DOHH2 (cell line): ENCODE results near the gene ANK3.
"Not testable (repeated sequence)": the region's sequence is repeated elsewhere in the genome, so short reads cannot be mapped to it uniquely, and the experiment has no call there.

Source experiments
- H3F3A ChIP-seq: fragments of 200-600 bp; sonication (generic), shearing (Covaris generic); 2 replicates; pipeline ENCODE4 v1.6.0; 2016; ENCODE audit warnings: antibody characterized with exemption, mild to moderate bottlenecking; ENCODE audit not compliant: control insufficient read depth, insufficient read depth
- H3K27ac ChIP-seq: fragments of 200-600 bp; sonication (generic); 2 replicates; pipeline ENCODE4 v1.5.1; 2014; ENCODE audit warnings: low read depth, mild to moderate bottlenecking, low read length, moderate library complexity
- H3K27me3 ChIP-seq: fragments of 200-600 bp; sonication (generic); 2 replicates; pipeline ENCODE4 v1.6.1; 2014; ENCODE audit warnings: mild to moderate bottlenecking, low read length, mixed read lengths; ENCODE audit not compliant: control insufficient read depth
- H3K36me3 ChIP-seq: fragments of 200-600 bp; sonication (generic); 2 replicates; pipeline ENCODE4 v1.6.1; 2014; ENCODE audit warnings: mild to moderate bottlenecking, low read length, moderate library complexity, mixed read lengths; ENCODE audit not compliant: control insufficient read depth
- H3K4me1 ChIP-seq: fragments of 200-600 bp; sonication (generic); 2 replicates; pipeline ENCODE4 v1.6.1; 2014; ENCODE audit warnings: mild to moderate bottlenecking, low read length, mixed read lengths; ENCODE audit not compliant: control insufficient read depth
- H3K4me2 ChIP-seq: fragments of 200-600 bp; sonication (generic); 2 replicates; pipeline ENCODE4 v1.6.0; 2014; ENCODE audit warnings: mild to moderate bottlenecking, low read length, moderate library complexity
- H3K4me3 ChIP-seq: fragments of 200-600 bp; sonication (generic); 2 replicates; pipeline ENCODE4 v1.5.1; 2014; ENCODE audit warnings: mild to moderate bottlenecking, low read length, mixed read lengths
- H3K79me2 ChIP-seq: fragments of 200-600 bp; sonication (generic); 2 replicates; pipeline ENCODE4 v1.6.1; 2014; ENCODE audit warnings: mild to moderate bottlenecking, low read length, mixed read lengths; ENCODE audit not compliant: control insufficient read depth
- H3K9me2 ChIP-seq: fragments of 200-600 bp; sonication (generic); replicated peaks from 2 replicates; pipeline ENCODE4 v1.6.1; 2014; ENCODE audit warnings: mild to moderate bottlenecking, low read length, mixed read lengths; ENCODE audit not compliant: control insufficient read depth
- H3K9me3 ChIP-seq: fragments of 200-600 bp; sonication (generic); 2 replicates; pipeline ENCODE4 v1.6.1; 2014; ENCODE audit warnings: antibody characterized with exemption, low read length, mixed read lengths; ENCODE audit not compliant: control insufficient read depth, insufficient read depth
- H4K20me1 ChIP-seq: fragments of 200-600 bp; sonication (generic); 2 replicates; pipeline ENCODE4 v1.6.0; 2014; ENCODE audit warnings: low read depth, mild to moderate bottlenecking, antibody characterized with exemption, low read length, moderate library complexity; ENCODE audit not compliant: control insufficient read depth, insufficient read depth
- EZH2phosphoT487 ChIP-seq: fragments of 200-600 bp; sonication (generic); IDR thresholded peaks from 2 replicates; pipeline ENCODE4 v1.6.1; 2017; ENCODE audit warnings: borderline replicate concordance, mild to moderate bottlenecking, antibody characterized with exemption, low read length, moderate library complexity, mixed read lengths
- TF ChIP-seq, protein P1 (sequence below): fragments of 200-600 bp; sonication (generic); IDR thresholded peaks from one replicate; pipeline ENCODE4 v1.5.1; 2014; ENCODE audit warnings: antibody characterized with exemption, mild to moderate bottlenecking, low read depth, low read length; ENCODE audit not compliant: poor library complexity, severe bottlenecking

The ANK3 gene

DNA sequence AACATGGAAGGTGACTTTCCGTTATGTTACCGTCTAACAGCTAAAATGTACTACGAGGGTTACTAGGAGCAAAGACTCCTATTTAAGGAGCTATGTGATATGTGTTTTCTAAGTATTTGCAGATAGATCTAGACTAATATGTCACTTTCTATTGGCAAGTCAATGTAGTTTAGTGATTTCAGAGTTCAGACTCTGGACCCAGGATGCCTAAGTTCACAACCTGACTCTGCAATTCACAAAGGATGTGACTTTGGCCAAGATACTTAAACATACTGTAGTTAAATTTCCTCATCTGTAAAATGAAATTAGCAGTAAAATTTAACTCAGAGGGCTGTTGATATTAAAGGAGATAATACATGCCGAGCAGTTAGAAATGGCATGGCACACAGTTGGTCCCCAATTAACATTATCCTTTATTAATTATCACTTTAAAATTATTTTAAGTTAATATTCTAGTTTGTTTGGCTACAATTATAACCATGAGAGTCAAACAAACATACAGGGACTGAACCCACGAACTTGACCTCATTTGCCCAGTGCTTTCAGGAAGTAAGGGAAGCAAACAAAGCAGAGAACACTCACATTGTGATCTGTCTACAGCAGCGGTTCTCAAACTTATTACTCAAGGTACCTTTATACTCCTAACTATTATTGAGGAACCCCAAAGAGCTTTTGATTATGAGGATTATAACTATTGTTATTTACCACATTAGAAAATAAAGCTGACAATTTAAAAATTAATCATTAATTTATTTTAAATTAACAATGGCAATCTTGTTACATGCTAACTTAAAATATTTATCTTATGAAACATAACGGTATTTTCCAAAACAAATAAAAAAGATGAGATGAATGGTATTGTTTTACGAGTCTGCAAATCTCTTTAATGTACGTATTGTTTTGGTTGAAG lies 94.4 kb downstream of the ANK3 start:
- no peak for TF ChIP-seq EZH2phosphoT487
- TF ChIP-seq, protein P1, sequence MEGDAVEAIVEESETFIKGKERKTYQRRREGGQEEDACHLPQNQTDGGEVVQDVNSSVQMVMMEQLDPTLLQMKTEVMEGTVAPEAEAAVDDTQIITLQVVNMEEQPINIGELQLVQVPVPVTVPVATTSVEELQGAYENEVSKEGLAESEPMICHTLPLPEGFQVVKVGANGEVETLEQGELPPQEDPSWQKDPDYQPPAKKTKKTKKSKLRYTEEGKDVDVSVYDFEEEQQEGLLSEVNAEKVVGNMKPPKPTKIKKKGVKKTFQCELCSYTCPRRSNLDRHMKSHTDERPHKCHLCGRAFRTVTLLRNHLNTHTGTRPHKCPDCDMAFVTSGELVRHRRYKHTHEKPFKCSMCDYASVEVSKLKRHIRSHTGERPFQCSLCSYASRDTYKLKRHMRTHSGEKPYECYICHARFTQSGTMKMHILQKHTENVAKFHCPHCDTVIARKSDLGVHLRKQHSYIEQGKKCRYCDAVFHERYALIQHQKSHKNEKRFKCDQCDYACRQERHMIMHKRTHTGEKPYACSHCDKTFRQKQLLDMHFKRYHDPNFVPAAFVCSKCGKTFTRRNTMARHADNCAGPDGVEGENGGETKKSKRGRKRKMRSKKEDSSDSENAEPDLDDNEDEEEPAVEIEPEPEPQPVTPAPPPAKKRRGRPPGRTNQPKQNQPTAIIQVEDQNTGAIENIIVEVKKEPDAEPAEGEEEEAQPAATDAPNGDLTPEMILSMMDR = no peak
- Histone ChIP-seq H3K9me2 (no peaks in the 10 kb centered on the region), H3K36me3 (no peaks in the 10 kb centered on the region), H3F3A (peaks cover 11% of the 10 kb centered on the region), H3K4me3 (no peak overlapping the region), H4K20me1 (no peaks in the 10 kb centered on the region; the same call in 1 of the 2 replicates), H3K4me2 (no peak overlapping the region), H3K27me3 (no peaks in the 10 kb centered on the region), H3K4me1 (peaks cover 61% of the 10 kb centered on the region), H3K27ac (no peak overlapping the region), H3K79me2 (peaks cover 98% of the 10 kb centered on the region), H3K9me3 (no peaks in the 10 kb centered on the region)

DNA sequence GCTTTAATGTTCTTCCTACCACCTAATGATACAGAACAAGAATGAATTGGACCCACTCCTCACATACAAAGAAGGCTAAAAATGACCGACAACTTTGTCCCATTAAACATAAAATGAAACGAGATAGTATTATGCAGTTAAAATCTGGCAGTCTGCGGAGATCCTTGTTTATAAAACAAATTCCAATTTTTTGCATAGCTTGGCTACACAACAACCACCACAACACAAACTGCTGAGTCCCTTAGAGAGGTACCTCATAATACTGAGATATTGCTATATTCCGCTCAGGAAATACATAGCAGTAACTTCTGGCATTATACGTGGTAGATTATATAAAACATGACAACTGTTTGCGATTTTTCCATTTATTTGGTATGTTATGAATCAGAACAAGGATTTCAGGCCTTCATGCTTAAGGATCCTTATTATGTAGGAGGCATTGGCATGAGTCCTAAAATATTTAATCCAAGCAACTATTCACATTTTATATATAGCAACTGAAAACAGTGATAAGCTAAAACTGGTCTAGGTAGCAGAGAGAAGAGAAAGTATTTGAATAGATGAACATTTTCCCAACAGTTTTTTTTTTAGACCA lies 96.0 kb downstream of the ANK3 start:
- Histone ChIP-seq H3K27ac (no peak overlapping the region), H3K36me3 (no peaks in the 10 kb centered on the region), H3F3A (peaks cover 5% of the 10 kb centered on the region; the same call in 1 of the 2 replicates), H3K9me2 (no peaks in the 10 kb centered on the region), H3K27me3 (no peaks in the 10 kb centered on the region), H3K79me2 (peaks cover 98% of the 10 kb centered on the region), H3K4me2 (no peak overlapping the region), H3K4me1 (peaks cover 59% of the 10 kb centered on the region), H3K9me3 (no peaks in the 10 kb centered on the region), H4K20me1 (no peaks in the 10 kb centered on the region; the same call in 1 of the 2 replicates), H3K4me3 (no peak overlapping the region)
- TF ChIP-seq, protein P1 = no peak
- TF ChIP-seq EZH2phosphoT487 = no peak

DNA sequence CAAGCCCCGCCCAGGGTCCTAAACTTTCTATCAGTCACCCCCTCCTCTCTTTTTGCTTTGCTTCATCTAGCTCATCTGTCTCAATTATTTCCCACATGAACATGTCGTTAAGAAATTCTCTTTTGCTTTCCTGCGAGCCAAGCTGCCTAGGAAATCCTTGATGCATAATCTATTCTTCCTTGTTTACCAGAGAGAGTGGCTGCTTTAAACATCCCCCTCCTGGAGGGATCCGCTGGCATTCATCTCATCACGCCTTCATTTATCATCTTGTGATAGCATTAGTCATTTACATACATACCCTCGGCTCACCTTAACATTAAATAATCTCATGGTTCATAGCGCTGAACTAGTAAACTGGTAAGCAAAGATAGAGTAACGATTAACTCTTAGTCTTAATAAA lies 96.7 kb downstream of the ANK3 start:
- TF ChIP-seq EZH2phosphoT487 = no peak
- TF ChIP-seq, protein P1 = no peak
- Histone ChIP-seq H3K27ac (no peak overlapping the region), H3K9me2 (no peaks in the 10 kb centered on the region), H3K9me3 (no peaks in the 10 kb centered on the region), H3K4me1 (peaks cover 61% of the 10 kb centered on the region), H3K36me3 (no peaks in the 10 kb centered on the region), H3K27me3 (no peaks in the 10 kb centered on the region), H4K20me1 (no peaks in the 10 kb centered on the region; the same call in 1 of the 2 replicates), H3K79me2 (peaks cover 98% of the 10 kb centered on the region), H3F3A (peaks cover 5% of the 10 kb centered on the region; the same call in 1 of the 2 replicates), H3K4me2 (no peak overlapping the region), H3K4me3 (no peak overlapping the region)

DNA sequence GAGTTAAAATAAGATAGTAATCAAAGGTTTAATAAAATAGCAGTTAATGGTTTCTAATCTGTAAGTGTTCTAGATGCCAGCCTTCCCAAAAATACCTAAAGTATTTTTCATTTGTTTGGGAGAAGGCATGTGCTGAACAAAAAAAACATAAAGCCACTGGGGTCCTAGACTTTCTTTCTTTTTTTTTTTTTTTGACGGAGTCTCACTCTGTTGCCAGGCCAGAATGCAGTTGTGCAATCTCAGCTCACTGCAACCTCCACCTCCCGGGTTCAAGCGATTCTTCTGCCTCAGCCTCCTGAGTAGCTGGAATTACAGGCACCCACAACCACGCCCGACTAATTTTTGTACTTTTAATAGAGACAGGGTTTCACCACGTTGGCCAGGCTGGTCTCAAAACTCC lies 97.1 kb downstream of the ANK3 start:
- H3K27ac ChIP-seq, H3K9me3 ChIP-seq, H3K36me3 ChIP-seq, H4K20me1 ChIP-seq, H3K9me2 ChIP-seq, H3F3A ChIP-seq, H3K27me3 ChIP-seq, H3K4me3 ChIP-seq, H3K4me2 ChIP-seq: not testable (repeated sequence)
- peaks cover 98% of the 10 kb centered on the region for H3K79me2 ChIP-seq
- H3K4me1 ChIP-seq = peaks cover 65% of the 10 kb centered on the region
